Stimulated activated CD4-positive, alpha-beta T cell treated with anti-CD3 and anti-CD28 coated beads, Interleukin-15, amount 100 ng/mL, for 1 hour (primary cell): ENCODE data around the gene MYPN.
"Not testable (repeated sequence)": the region's sequence is repeated elsewhere in the genome, so short reads cannot be mapped to it uniquely, and the experiment has no call there.

ENCODE experiments used
- DNase-seq, 2 donors: peaks; one replicate each; pipeline ENCODE4 v3.0.0-alpha.2; 2020; ENCODE audit warnings: low read depth in 1 of 2, low spot score in 1 of 2

MYPN gene, protein sequence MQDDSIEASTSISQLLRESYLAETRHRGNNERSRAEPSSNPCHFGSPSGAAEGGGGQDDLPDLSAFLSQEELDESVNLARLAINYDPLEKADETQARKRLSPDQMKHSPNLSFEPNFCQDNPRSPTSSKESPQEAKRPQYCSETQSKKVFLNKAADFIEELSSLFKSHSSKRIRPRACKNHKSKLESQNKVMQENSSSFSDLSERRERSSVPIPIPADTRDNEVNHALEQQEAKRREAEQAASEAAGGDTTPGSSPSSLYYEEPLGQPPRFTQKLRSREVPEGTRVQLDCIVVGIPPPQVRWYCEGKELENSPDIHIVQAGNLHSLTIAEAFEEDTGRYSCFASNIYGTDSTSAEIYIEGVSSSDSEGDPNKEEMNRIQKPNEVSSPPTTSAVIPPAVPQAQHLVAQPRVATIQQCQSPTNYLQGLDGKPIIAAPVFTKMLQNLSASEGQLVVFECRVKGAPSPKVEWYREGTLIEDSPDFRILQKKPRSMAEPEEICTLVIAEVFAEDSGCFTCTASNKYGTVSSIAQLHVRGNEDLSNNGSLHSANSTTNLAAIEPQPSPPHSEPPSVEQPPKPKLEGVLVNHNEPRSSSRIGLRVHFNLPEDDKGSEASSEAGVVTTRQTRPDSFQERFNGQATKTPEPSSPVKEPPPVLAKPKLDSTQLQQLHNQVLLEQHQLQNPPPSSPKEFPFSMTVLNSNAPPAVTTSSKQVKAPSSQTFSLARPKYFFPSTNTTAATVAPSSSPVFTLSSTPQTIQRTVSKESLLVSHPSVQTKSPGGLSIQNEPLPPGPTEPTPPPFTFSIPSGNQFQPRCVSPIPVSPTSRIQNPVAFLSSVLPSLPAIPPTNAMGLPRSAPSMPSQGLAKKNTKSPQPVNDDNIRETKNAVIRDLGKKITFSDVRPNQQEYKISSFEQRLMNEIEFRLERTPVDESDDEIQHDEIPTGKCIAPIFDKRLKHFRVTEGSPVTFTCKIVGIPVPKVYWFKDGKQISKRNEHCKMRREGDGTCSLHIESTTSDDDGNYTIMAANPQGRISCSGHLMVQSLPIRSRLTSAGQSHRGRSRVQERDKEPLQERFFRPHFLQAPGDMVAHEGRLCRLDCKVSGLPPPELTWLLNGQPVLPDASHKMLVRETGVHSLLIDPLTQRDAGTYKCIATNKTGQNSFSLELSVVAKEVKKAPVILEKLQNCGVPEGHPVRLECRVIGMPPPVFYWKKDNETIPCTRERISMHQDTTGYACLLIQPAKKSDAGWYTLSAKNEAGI (N-terminal part only)

DNA sequence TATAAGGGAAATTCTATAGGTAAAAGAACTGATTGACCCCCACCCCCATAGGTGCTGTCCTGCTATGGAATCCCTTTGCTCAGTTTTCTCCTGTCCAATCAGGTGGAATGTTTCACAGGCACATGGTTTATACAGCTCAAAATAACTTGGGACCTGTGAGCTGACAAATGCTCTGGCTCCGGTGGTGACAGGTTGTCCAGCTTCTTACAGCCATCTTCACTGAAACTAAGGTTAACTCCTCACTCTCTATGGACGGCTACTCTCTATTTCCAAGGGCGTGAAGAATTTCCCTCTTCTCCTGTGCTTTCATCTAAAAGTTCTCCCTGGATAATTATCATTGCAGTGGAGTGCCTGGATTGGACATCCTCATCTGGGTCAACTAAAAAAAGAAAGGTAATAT is at the start of gene MYPN:
Gene MYPN, plus strand, starts transcription at position 158 of the 400 bp plus-strand sequence. CDS start 11,951 bp downstream, outside the sequence.
- DNase-seq, result no peak

DNA sequence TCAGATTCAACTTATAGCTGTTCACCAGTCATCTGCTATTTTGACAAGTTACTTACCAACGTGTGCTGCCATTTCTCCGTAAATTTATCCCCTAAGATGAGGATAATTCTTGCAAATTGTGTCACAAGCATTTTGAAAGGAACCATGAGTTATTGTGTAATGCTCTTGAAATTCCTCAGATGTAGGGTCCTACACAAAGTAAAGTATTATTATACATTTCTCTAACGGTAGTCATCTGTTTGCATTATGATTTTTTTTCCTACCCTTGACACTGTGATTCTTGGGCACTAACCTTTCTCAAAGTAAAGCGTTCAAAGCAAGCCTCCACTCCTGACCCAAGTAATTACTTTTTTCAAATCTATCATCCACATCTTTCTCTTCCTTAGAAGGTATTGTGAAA is 42.3 kb upstream of the MYPN start:
- DNase-seq, result no peak

DNA sequence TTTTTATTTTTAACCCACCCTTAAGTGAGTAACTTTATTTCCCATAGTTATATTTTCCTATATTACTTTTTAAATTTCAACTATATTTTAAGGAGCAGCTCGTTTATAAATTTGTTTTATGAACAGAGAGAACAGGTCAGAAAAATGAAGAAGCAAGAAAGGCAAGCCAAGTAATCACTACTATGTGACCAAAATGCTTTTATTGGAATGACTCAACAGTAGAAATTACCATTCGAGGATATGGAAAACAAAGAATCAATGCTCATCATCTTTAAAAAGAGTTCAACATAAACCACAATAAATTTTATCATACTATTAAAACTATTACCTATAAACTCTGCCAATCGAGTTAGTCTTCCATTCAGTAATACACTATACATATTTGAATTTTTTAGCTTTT is 41.8 kb upstream of the MYPN start:
- DNase-seq, result no peak

DNA sequence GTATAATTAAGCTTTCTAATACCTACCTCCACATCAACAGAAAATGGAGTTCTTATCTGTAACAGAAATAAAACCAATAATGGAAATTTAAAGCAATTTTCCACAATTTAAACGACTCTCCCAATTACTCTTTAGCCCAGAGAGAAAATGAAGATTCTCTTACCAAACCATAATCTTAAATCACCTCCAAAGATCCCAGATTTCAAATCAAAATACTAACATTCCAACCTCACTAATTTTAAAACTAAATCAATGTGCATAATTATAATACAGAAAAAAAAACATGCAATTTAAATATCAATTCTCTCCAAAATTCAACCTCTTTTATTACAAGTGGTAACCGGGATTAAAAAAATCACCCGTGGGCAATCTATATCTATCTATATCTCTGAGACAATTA is 35.7 kb upstream of the MYPN start:
- DNase-seq, result no peak

DNA sequence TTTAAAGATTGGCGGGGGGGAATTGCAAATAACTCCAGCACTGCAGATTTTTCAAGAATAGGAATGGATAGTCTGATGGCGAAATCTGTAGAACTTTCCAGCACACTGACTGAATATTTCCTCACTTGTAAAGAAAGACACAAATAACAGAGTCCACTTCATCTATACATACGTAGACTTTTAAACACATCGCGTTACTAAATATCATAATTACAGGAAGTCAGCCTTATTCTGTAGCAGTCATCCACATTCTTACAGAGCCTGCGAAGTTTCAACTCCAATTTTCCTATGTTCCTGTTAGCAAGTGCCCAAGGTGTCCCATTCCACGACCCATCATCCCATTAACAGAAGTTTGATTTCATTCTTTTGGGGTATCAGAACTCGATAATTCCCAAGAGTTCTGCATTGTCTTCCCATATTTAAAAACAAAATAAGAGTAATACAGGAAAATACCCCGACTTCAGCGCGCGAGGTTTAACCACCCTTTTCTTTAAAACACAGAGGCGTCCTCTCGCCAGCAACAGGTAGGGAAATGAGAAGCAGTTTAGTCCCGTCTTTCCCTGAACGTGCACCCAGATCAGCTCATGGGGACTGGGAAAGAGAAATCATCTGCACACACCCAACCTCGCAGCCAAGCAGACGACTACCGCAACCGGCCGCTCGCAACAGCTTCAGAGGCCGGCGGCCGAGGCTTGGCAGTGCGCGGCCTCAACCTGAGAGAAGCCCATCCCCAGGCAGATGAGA is 35.1 kb upstream of the MYPN start:
- no peak for DNase-seq

DNA sequence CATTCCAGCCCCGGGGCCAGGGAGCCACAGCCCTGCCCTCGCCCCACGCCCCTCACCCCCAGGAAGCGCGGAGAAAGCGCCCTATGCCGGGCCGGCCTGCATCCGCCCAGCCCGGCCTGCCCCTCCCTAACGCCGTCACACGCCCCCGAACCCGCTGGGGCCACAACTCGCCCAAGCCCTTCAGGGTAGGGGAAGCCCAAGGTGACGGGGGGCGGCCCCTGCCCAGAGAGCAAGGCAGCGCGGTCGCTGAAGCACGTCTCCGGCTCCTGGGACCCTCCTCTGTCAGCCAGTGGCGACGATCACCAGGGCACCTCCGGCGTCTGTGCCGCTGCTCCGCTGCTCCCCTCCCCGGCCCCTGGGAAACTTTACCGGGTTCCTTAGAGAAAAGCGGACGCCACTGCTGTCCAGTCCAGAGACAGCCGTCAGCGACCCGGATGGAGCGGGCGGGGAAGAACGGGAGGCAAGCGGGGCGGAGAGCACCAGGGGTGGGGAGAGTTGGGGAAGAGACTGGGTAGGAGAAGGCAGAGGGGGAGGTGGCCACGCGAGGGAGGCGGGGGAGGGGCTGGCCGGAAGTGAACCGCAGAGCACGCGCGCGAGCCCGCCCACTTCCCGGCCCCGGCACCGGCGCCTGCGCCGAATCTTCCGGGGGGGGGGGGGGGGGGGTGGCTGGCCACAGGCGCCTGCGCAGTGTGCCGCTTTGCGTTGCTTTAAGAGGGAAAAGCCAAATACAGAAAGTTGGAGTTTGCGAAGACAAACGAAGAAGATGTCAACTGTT is 34.3 kb upstream of the MYPN start, which contains the start of gene HERC4:
Gene HERC4, minus strand, starts transcription at position 509 of the 775 bp plus-strand sequence. CDS start 2,175 bp downstream, outside the sequence.
- peak; percentile 82 to 88 for DNase-seq

DNA sequence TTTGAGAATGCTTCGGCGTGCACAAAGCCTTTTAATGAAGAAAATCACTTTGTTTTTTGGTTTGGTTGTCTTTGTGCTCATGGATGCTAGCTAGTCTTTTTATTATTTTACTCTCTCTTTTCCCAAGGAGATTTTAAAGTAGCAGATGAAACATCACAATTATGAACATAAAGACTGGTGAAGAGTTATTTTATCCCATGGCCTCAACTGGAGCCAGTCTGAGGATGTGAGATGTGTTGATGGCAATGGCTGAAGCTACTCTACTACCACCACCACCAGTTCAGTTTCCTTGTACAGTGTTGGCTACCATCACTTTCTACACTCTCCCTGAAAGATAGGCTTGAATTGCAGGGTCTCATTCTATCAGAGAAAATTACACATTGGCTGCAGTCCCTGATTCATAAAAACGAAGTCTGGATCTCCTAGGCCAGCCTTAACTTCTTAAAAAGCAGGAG is 33.7 kb upstream of the MYPN start:
- DNase-seq, result no peak

DNA sequence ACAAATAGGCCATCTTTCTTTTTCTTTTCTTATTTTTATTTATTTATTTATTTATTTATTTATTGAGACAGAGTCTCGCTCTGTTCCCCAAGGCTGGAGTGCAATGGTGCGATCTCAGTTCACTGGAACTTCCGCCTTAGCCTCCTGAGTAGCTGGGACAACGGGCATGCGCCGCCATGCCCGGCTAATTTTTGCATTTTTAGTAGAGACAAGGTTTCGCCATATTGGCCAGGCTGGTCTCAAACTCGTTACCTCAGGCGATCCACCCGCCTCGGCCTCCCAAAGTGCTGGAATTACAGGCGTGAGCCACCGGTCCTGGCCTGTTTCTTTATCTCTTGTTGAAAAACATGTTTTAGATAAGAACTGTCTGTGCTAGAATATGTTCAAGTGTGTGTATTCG is 33.2 kb upstream of the MYPN start:
- not testable (repeated sequence) for DNase-seq

DNA sequence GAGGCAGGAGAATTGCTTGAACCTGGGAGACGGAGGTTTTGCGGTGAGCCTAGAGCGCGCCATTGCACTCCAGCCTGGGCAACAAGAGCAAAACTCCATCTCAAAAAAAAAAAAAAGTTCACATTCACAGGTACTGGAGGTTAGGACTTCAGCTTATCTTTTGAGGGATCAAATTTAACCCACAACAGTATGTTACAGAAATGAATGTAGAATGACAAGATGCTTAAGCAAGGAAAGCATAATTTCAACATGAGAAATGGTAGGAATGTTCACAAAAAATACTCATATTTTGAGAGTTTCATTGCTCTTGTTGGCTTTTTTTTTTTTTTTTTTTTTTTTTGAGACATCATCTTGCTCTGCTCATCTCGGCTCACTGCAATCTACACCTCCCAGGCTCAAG is 32.3 kb upstream of the MYPN start:
- DNase-seq, result no peak

DNA sequence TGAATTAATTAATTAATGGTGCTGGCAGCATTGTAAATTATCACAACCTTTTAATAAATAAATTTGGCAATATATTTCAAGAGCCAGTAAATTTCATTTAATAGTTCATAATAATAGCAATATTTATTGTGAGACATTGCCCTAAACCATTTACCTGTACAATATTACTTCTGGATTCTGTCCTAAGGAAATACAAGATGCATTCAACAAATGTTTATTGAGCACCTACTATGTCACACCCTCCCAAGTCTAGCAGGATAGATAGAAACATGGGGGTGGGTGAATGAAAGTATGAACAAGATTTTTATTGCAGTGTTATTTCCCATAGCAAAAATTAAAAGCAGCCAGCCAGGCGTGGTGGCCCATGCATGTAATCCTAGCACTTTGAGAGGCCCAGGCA is 29.9 kb upstream of the MYPN start:
- no peak for DNase-seq

DNA sequence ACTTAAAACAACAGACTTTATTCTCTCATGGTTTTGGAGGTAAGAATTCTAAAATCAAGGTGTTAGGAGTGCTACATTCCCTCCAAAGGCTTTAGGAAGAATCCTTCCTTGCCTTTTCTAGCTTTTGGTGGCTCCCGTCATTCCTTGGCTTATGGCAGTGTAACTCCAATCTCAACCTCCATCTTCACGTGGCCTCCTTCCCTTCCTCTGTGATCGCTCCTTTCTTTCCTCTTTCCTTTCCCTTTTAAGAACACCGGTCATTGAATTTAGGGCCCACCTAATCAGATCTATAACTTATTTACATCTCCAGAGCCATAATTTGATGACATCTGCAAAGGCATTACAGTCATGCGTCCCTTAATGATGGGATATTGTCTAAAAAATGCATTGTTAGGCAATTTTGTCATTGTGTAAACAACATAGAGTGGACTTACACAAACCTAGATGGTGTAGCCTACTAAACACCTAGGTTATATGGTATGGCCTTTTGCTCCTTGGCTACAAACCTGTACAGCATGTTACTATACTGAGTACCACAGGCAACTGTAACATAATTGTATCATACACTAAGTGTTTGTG is 28.3 kb upstream of the MYPN start:
- DNase-seq, result no peak

DNA sequence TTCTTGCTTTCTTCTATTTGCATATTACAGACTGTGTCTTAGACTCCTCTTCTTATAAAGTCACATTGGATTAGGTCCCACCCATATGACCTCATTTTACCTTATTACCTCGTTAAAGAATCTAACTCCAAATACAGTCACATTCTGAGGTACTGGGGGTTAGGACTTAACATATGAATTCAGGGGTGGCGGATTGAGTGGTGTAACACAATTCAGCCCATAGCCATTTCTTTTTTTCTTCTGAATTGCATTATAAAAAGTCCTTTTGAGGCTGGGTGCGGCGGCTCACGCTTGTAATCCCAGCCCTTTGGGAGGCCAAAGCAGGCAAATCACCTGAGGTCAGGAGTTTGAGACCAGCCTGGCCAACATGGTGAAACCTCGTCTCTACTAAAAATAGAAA is 27.4 kb upstream of the MYPN start:
- no peak for DNase-seq

DNA sequence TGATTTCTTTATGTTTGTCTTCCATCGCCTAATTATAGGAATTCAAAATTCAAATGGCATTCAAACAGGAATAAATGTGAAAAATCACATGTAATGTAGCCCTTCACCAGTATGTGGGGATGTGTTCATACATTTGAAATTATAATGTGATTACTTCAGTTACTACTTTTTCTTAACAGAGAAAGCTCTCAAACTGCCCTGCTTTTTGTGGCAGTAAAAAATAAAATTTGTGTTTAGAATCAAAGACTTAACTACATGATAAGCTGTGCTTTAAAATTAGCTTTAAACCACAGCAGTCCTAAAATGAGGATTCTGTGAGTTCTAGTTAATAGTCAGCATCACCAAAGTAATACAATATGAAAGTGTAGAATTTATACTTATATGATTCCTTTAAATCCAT is 26.4 kb upstream of the MYPN start:
- no peak for DNase-seq

DNA sequence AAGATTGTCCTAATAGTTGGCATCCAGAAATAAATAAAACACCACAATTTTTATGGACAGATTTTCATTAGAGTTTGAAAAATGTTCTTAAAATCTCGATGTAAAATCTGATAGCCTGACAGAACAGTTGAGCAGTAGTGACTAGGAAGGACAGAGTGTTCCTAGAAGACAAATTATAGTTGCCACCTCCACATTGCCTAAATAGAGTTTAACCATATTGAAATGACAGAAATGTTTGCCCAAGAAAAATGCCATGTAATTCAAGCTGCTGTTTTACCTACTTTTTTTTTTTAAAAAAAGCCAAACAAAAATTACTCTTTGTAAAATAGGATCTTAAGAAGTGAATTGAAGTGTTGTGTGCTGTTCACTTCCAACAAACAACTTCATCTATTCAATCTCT is 25.3 kb upstream of the MYPN start:
- no peak for DNase-seq

DNA sequence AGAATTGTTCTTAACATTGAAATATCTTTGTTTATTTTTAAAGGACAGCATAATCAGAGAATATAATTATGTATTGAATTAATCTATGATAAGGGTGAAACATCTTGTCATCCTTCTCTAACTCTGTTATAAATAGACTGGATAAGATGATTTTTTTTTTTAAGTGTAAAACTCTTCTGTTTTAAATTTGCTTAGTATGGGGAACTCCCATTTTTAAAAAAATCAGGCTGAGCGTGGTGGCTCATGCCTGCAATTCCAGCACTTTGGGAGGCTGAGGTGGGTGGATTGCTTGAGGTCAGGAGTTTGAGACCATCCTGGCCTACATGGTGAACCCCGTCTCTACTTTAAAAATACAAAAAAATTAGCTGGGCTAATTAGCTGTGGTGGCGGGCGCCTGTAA is 24.8 kb upstream of the MYPN start:
- no peak for DNase-seq

DNA sequence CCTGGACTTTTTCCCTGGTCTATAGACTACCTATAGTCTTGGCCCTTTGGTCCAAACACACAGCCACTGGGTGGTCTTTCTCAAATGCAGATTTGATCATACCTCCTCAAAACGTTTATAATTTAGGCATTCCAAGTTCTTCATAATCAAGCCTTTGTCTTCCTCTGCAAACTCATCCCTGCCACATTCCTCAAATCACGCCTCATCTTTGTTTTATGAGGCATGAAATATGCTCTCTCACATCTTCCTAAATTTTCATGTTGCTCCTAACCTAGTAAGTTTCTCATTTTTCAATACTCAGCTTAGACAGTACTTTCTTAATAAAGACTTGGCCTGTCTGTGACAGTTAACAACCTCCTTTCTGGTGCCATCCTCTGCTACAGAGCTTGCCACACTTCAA is 23.3 kb upstream of the MYPN start:
- DNase-seq, result no peak

DNA sequence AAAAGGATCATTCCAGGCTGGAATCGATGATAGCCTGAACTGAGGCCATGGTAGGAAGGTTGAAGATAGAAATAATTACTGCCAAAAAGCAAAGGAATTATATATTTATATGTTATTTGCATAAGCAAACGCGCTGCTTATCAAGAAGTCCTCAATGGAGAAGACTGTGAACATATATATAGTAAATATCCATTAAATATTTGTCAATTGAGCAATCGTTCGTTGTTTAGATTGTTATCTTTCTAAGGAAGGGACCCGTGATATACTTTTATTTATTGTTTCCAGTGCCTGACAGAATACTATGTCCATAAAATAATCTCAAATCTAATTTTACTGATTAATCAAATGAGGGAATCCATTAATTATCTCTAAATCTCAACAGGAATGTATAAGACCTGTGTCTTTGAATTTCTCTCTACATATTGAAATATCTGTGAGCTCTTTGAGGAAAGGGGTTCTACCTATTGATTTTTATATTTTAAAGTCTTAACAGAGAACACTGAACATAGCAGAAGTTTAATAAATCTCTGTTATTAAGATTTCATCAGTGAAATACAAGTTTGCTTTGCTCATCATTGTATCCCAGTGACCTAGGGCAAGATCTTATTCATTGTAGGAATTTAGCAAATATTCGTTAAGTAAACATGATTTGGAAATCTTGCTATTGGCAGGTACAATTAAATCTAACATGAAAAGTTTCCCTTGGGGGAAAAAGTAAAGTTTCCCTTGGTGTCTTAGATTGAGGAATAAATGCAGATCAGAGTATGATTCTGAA is 22.2 kb upstream of the MYPN start:
- no peak for DNase-seq

DNA sequence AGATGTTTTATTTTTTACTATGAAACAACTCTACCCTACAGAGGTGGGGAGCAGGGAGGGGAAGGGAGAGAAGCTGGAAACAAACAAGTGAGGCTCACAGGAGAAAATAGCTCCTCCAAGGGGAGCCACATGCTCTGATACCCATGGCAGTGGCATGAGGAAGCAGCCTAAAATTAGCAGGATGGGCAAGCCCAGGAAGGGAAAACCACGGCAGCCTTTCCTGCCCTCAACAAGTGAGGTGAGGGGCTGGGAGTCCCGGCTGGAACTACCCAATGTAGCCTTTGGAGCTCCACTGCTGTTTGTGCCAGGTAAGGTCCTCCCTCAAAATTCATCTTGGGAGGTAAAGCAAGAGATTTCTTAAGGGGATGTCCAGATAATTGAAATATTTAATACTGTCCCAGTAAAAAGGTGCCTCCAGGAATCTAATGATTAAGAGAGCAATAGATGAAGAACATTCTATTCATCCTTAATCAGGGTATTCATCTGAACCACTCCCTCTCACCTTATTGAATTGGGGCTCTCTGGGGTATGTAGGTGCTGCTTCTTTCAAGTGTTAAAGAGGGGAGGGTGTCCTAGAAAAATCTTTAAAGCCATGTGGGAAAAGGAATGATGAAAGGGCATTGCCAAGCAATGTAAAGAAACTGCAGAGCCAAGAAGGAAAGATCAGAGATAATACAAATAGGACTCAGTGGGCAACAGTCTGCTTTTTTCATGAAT is 21.4 kb upstream of the MYPN start:
- DNase-seq, result no peak
